Measurements from ENCODE around the gene FADS2. TPM values are rescaled to one million over a fixed set of nuclear protein-coding genes. Genes with fewer than 3 reads are reported as not detected.

The FADS2 gene
- not detected in 2 replicates for total RNA-seq (2014; rRNA removed; shearing (Covaris generic))

DNA sequence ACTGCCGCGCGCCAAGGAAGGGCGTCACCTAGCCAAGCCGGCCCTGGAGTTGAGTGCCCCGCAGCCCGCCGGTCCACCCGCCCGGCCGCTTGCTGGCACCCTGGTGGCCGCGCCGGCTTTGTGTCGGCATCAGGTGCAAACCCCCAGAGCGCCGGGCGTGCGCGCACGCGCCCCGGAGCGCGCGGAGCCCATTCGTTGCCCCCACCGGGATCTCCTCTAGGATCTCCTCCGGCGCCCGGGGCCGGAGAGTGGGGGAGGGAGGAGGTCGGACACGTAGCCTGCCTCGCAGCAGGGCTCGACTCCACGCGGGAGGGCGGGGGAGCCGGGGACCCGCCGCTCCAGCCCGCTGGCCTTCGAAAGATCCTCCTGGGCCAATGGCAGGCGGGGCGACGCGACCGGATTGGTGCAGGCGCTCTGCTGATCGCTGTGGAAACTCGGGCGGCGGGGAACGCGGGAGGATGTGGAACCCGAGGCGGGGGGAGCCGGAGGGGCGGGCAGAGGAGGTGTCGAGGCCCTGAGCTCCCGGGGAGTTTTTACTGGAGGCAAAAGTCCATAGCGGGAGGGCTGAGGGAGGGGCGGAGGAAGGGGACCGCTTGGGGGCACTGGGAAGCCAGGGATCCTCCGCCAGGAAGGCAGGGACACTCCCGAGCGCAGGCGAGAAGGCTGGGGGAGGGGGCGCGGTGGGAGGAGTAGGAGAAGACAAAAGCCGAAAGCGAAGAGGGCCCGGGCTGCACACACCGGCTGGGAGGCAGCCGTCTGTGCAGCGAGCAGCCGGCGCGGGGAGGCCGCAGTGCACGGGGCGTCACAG, at the start of gene FADS2:
FADS2 (plus strand) TSS at position 730 of the 808 bp plus-strand sequence. CDS start 91 bp downstream, outside the sequence.
- no peak for DNase-seq (ENCODE audit: low spot score)

DNA sequence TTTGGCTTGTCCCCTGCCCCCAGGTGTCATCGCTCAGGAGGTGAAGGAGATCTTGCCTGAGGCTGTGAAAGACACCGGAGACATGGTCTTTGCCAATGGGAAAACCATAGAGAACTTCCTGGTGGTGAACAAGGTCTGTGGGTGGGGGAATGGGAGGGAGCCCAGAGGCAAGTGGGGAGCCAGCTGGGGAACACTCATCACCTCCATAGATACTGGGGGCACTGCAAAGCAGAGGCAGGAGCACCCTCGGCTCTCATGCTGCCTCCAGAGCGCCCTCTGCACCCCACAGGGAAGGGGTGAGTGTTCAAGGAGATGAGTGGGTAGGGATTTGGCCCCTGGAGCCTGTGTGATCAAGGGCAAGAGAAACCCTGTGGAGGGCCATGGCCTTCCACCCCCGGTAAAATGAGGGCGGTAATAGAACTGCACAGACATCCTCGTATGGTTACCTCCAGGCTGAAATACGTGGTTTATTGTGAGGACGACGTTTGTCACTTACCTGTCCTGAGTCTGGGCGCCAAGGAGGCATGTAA, 49.7 kb upstream of the FADS2 start:
- no peak for DNase-seq (ENCODE audit: low spot score)

DNA sequence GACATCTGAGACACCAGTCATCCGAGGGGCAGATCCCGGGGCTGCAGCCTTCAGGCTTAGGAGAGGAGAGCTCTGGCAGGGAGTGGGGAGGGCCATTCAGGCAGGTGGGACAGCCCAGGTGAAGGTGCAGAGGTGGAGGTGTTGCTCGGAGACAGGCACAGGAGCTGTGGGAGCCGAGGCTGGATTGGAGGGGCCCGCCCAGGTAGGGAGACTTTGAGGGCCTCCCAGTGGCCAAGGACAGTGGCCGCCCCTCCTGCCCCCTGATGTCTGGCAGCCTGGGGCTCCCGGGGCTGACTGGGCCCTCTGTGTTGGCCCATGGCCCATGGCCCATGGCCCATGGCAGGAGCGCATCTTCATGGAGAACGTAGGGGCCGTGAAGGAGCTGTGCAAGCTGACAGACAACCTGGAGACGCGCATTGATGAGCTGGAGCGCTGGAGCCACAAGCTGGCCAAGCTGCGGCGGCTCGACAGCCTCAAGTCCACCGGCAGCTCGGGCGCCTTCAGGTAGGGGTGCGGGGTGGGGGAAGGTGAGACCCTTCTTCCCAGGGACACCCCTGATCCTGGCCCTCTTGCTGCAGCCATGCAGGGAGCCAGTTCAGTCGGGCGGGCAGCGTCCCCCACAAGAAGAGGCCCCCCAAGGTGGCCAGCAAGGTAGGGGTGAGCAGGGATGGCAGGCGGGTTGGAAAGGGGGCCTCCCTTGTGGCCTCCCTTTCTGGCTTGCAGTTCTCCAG, 49.0 kb upstream of the FADS2 start:
- no peak for DNase-seq (ENCODE audit: low spot score)

DNA sequence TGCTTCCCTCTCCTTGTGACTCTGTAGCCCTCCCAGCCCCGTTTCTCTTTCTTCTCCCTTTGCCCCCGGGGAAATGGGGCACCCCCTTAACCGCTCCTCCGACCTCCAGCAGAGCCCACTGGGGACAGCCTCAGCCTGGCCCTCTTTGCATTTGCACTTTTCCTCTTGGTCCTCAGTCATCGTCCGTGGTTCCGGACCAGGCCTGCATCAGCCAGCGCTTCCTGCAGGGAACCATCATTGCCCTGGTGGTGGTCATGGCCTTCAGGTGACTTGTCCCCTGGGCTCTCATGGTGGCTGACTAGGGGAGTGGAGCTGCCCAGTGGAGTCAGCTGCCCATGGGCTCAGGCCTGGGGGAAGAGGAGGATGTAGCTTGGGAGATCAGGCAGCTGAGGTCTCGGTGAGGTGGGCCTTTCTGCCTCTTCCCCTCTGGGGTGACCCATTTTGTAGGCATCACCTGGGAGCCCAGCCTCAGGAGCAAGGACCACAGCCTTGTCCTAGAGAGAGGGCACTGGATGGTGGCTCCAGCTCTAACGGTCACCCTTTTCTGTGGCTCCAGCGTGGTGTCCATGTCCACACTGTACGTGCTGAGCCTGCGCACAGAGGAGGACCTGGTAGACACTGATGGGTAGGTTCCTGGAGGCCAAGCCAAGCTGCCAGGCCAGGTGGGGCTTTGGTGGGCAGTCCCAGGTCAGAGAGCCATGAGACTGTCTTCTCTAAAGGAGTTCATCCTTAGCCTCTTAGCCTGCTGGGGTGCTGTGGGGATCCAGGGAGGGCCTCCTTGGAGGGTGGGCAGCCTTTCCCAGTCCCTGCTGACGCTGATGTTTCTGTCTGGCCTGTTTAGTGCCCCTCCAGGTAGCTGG, 48.2 kb upstream of the FADS2 start:
- DNase-seq (ENCODE audit: low spot score): no peak

DNA sequence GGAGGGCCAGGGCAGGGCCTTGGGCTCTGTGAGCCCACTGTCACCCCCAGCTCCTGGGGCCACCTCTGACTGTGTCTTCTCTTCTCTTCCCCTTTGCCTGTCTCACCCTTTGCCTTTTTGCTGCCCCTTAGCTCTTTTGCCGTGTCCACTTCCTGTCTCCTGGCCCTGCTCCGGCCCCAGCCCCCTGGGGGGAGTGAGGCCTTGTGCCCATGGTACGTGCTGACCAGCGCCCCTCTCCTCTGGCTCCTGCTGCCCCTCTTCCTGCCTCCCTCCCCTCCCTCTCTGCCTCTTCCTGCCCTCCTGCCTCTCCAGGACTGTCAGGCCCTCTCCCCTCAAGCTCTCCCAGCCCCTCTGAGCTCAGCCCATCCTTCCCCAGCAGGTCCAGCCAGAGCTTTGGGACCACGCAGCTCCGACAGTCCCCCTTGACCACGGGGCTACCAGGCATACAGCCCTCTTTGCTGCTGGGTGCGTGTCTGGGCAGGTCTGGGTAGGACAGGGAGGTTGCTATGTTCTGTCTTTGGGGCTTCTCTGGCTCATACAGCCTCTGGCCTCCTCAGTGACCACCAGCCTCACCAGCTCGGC, 47.4 kb upstream of the FADS2 start:
- DNase-seq (ENCODE audit: low spot score): no peak

- no peak for DNase-seq (ENCODE audit: low spot score)
Observed at GRCh38 chr11:61781585-61781984, 46.5 kb upstream of the FADS2 start.

- no peak for DNase-seq (ENCODE audit: low spot score)
Observed at GRCh38 chr11:61782299-61782698, 45.8 kb upstream of the FADS2 start.

DNA sequence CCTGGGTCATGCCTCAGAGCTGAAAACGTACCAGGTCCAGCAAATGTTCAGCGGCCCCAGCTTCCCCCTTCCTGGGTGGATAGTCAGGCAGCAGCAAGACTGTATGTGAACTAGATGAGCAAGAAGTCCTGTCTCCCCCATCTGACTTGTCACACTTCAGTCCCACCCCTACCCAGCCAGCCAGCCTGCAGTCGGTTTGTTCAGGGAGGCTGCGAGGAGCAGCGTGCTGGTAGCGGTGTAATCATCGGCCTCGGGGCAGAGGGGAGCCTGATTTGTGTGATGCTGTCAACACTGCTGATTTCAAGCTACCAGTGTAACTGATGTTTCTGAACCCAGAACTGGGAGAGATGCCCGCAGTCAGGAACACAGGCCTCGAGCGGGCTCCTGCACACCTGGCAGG, 45.3 kb upstream of the FADS2 start:
- no peak for DNase-seq (ENCODE audit: low spot score)

DNA sequence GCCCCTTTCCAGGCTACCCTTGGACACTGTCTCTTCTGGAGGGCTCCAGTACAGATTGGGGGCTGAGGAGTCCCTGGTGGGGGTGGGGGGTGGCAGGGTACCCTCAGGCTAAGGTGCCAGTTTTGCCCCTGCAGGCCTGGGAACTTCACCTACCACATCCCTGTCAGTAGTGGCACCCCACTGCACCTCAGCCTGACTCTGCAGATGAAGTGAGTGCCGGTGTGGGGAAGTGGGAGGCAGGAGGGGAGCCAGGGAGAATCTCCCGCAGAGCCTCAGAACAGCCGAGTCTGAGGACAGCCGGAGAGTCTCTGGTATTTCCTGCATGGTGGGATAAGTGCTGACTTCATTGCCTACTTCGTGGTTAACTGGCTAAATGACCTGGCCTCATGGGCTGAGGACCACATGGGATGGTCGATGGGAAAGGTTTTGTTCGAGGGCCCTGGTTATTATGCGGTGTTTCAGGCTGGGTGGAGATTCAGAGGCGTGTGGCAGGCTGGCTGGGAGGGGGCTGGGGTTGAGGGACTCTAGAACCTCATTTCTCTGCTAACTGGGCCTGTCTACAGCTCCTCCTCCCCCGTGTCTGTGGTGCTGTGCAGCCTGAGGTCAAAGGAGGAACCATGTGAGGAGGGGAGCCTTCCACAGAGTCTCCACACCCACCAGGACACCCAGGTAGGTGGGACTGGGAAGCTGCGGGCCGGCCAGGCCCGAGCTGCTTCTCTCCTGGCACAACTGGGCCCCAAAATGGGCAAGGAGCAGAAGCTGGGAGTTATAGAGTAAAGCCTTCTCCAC, 44.2 kb upstream of the FADS2 start:
- DNase-seq (ENCODE audit: low spot score): no peak

GRCh38 chr11:61784506-61784805, 43.6 kb upstream of the FADS2 start:
- no peak for DNase-seq (ENCODE audit: low spot score)

DNA sequence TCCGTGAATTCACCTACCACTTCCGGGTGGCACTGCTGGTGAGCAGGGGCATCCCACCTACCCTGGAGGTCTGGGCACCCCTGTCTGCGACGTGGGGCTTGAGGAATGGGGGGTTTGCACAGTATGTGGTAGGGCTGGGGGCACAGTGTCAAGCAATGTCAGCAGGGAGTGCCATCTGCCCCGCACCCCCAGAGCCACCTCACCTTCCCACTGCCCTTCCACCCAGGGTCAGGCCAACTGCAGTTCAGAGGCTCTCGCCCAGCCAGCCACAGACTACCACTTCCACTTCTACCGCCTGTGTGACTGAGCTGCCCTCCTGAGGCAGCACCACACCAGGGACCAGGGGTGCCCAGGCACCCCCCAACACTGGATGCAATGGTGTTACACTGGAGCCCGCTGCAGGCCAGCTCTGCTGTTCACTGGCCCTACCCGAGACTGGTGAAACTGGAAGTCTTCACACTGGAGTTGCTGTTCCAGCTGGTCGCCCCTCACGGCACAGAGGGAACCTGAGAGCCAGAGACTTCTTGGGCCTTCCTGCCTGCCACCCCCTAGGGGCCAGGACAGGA, 42.2 kb upstream of the FADS2 start:
- DNase-seq (ENCODE audit: low spot score): no peak

- DNase-seq (ENCODE audit: low spot score): peak; percentile 81
Observed at GRCh38 chr11:61787928-61788491, 40.1 kb upstream of the FADS2 start.

DNA sequence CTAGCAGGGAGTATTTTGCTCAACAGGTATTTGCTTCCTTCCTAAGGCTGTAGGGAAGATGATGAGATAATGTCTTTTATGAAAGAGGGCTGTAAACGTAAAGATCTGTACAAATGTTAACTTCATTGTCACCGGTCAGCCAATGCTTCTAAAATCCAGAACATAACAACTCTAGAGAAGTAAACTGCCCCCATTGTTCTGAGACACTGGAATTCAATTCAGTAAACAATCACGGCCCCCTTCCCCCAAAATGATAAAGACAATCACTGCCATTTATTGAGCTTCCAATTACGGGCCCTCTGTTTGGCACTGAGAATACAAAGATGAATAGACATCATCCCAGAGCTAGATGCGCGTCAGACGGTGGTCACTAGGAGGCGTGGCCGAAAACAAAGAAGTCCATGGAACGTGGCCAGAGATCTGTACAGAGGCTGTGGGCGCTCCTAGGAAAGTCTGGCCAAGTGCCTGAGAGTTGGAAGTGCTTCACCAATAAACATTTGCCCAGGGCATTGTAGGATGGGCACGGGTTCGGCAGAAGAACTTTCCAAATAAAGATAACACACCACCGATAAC, 36.3 kb upstream of the FADS2 start:
- peak; percentile 94 for DNase-seq (ENCODE audit: low spot score)

- DNase-seq (ENCODE audit: low spot score): peak; percentile 96
Observed at GRCh38 chr11:61792310-61793082, 35.6 kb upstream of the FADS2 start, which contains the start of the genes FEN1 and TMEM258. Gene FEN1 (plus strand): TSS chr11:61792911. CDS start chr11:61795362, 2,451 bp downstream. Gene TMEM258 (minus strand): TSS chr11:61792599. CDS start chr11:61792558, 41 bp downstream.

- DNase-seq (ENCODE audit: low spot score): peak; percentile 65
Observed at GRCh38 chr11:61793083-61793828, 34.8 kb upstream of the FADS2 start.

- no peak for DNase-seq (ENCODE audit: low spot score)
Observed at GRCh38 chr11:61793829-61794204, 34.3 kb upstream of the FADS2 start.

DNA sequence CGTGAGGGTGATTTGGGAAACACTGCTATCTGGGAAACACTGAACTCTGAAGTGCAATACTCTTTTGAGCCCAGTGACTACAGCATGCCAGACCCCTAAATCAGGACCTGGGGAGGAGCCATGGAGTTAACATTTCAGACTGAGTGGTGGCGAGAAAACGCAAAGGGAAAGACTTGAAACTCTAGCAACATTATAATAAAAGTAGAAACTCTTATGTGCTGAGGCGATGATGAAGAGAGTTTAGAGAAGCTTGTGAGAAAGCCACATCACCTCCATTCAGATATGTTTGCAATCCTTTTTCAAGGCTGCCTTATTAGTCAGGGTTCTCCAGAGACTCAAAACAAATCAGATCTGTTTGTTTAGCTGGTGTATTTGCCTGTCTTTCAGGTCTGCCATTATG, 33.5 kb upstream of the FADS2 start:
- no peak for DNase-seq (ENCODE audit: low spot score)

- DNase-seq (ENCODE audit: low spot score): no peak
Observed at GRCh38 chr11:61795459-61795858, 32.6 kb upstream of the FADS2 start.

All from HT-29 (cell line).